Measurements from ENCODE around the gene GMFB. TPM values are rescaled to one million over a fixed set of nuclear protein-coding genes. Genes with fewer than 3 reads are reported as not detected.

The GMFB gene
- total RNA-seq: 27.6 TPM
- long read RNA-seq, full-length matches to known transcripts: 33 of 41 reads
- long read RNA-seq, partial matches to known transcripts: 2 of 41 reads
- long read RNA-seq, other reads (novel, unspliced or antisense): 6 of 41 reads

GRCh38 chr14:54488646-54489317, at the start of gene GMFB:
GMFB (minus strand) TSS chr14:54488980; CDS start chr14:54488927, 53 bp downstream.
- intact Hi-C loops (cut with DNase I): no loop called here
- DNase-seq (peak; percentile 96), ATAC-seq (ENCODE audit: poor library complexity) (peak; percentile 98)

DNA sequence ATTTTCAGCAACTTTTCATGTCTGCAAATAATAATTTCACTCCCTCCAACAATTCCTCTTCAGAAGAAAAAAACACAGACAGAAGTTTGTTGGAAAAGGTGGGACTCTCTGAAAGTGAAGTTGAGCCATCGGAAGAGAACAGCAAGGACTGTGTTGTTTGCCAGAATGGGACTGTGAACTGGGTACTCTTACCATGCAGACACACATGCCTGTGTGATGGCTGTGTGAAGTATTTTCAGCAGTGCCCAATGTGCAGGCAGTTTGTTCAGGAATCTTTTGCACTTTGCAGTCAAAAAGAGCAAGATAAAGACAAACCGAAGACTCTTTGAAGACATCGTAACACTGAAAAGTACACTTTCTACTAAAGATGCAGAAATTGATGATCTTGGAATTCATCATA, 49.3 kb upstream of the GMFB start:
- ATAC-seq (ENCODE audit: poor library complexity) (no peak), DNase-seq (no peak)
- intact Hi-C loops (cut with DNase I): no loop called here

DNA sequence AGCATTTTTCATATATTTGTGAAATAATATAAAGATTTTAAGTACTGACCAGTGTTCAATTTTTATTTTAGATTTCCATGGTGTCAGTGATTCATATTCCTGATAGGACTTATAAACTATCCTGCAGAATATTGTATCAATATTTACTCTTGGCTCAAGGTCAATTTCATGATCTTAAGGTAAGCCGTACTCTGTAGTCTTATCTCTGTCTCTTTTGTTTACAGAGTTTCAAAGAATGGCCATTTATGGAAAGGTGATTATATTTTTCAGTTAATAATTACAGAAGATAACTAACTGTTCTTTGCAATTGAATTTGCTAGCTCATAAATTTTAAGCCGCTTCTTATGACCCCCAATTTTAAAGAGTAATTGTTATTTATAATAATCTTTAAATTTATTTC, 48.9 kb upstream of the GMFB start:
- ATAC-seq (ENCODE audit: poor library complexity): no peak
- intact Hi-C loops (cut with DNase I): no loop called here
- no peak for DNase-seq

- no peak for DNase-seq
- no peak for ATAC-seq (ENCODE audit: poor library complexity)
- intact Hi-C loops (cut with DNase I): no loop called here
Observed at GRCh38 chr14:54535646-54536045, 46.9 kb upstream of the GMFB start.

GRCh38 chr14:54535126-54535525, 46.3 kb upstream of the GMFB start:
- ATAC-seq (ENCODE audit: poor library complexity) (no peak), DNase-seq (no peak)
- intact Hi-C loops (cut with DNase I): no loop called here

- DNase-seq: no peak
- intact Hi-C loops (cut with DNase I): no loop called here
- ATAC-seq (ENCODE audit: poor library complexity): no peak
Observed at GRCh38 chr14:54533100-54533499, 44.3 kb upstream of the GMFB start.

DNA sequence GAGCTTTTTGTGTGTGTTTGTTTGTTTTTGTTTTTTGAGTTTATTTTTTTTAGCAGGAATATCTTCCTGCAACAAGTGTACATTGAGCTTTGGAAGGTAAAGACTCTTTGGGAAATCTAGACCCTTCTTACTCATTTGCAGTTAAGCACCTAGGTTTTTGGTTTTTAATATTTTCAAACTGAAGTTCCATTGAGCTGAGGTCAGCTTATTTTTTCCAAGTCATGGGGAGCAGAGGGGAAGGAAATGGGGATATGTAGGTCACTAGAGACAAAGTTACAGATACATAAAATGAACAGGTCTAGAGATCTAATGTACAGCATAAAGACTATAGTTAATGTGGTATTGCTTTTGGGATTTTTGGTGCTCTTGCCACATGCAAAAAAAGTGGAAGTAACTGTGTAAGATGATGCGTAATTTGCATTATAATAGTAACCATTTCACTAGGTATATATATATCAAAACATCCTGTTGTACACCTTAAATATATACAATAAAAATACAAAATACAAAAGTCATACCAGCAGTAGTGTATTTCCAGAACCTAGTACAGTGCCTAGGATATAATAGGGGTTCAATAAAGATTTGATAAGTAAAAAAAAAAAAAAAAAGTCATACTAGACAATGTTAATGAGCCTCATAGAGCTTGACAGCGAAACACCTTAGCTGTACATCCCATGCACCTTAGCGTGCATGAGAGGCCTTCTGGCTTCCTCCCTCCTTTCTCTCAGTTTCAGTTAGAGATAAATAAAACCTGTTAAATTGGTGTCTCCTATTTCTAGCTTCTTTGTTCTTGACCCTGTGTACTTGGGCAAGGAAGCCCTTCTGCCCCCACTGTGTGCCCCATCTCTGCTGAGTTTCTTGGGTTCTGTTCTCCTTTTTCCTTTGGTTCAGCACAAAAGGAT, 43.6 kb upstream of the GMFB start:
- no peak for ATAC-seq (ENCODE audit: poor library complexity)
- intact Hi-C loops (cut with DNase I): no loop called here
- no peak for DNase-seq

- DNase-seq (no peak), ATAC-seq (ENCODE audit: poor library complexity) (no peak)
- intact Hi-C loops (cut with DNase I): no loop called here
Observed at GRCh38 chr14:54529811-54530210, 41.0 kb upstream of the GMFB start.

DNA sequence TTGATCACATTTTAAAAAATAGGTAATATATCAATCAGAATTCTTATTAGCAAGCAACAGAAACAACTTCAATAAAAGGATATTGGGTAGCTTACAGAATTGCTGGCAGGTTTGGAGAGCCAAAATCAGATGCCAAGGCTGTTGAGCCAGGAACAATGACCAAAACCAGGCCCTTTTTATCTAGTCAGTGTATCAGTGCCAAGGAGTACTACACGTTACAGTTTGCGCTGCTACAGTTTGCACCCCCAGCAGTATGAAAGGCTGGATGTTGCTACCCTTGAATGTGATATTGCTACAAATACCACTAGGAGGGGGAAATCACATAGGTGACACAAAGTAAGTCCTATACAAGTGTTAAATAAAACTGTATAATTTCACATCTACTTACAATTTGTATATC, 40.2 kb upstream of the GMFB start:
- peak; percentile 46 for ATAC-seq (ENCODE audit: poor library complexity)
- DNase-seq: no peak
- intact Hi-C loops (cut with DNase I): no loop called here

GRCh38 chr14:54524410-54524809, 35.6 kb upstream of the GMFB start:
- intact Hi-C loops (cut with DNase I): no loop called here
- DNase-seq (no peak), ATAC-seq (ENCODE audit: poor library complexity) (no peak)

DNA sequence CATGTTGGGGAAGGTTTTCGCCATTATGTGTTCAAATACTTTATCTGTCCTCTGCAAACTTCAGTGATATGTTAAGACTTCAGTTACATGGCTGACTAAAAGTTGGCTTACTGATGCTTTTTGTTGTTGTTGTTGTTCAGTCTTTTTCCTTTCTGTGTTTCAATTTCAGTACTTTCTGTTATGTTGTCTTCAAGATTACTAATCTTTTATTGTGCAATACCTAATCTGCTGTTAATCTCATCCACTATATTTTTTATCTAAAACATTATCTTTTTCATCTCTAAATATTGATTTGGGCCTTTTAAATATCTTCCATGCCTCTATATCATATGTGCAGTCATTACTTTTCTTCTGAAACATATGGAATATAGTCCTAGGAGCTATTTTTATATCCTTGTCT, 27.9 kb upstream of the GMFB start:
- no peak for ATAC-seq (ENCODE audit: poor library complexity)
- no peak for DNase-seq
- intact Hi-C loops (cut with DNase I): no loop called here

DNA sequence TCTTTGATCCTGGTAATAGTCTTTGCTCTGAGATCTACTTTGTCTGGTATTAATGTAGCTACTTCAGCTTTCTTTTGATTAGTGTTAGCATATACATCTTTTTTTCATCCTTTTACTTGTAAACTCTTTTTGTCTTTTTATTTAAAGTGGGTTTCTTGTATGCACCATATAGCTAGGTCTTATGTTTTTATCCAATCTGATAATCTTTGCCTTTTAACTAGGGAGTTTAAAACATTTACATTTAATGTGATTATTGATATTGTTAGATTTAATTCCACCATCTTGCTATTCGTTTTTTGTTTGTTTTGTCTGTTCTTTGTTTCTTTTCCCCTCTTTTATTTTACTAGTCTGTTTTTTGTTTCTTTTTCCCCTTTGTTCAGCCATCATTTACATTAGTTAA, 26.9 kb upstream of the GMFB start:
- DNase-seq (no peak), ATAC-seq (ENCODE audit: poor library complexity) (no peak)
- intact Hi-C loops (cut with DNase I): no loop called here

DNA sequence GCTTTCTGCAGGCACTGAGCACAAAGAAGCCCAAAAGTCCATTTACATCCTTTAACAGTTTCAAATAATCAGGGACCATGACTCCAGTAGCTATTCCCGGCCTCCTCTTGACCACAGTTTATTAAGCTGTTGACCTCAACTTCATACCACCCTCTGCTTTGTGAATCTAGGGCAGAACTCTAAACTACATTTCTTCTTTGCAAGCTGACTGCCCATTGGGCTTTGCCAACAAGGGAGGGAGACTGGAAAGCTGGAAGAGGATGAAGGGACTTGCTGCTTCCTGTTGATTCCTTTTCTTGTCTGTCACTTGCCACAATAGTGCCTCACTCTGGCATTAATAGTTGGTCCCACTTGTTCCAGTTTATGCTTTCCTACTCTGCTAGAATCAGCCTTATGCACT, 23.6 kb upstream of the GMFB start:
- intact Hi-C loops (cut with DNase I): no loop called here
- no peak for DNase-seq
- no peak for ATAC-seq (ENCODE audit: poor library complexity)

GRCh38 chr14:54509546-54510501, 21.0 kb upstream of the GMFB start, which contains the start of gene CGRRF1:
CGRRF1 (plus strand) TSS chr14:54509906; CDS start chr14:54509960, 54 bp downstream.
- intact Hi-C loops (cut with DNase I): no loop called here
- peak; percentile 100 for DNase-seq

GRCh38 chr14:54503486-54503885, 14.7 kb upstream of the GMFB start:
- intact Hi-C loops (cut with DNase I): no loop called here
- peak; percentile 56 for ATAC-seq (ENCODE audit: poor library complexity)

More at GRCh38 chr14:54509546-54510501, 21.0 kb upstream of the GMFB start, which contains the start of gene CGRRF1:
- ATAC-seq (ENCODE audit: poor library complexity): peak; percentile 99

GRCh38 chr14:54502602-54503001, 13.8 kb upstream of the GMFB start:
- no peak for DNase-seq
- ATAC-seq (ENCODE audit: poor library complexity): peak; percentile 23
- intact Hi-C loops (cut with DNase I): no loop called here

More at GRCh38 chr14:54503486-54503885, 14.7 kb upstream of the GMFB start:
- no peak for DNase-seq

GRCh38 chr14:54501480-54501879, 12.7 kb upstream of the GMFB start:
- ATAC-seq (ENCODE audit: poor library complexity) (no peak), DNase-seq (no peak)
- intact Hi-C loops (cut with DNase I): no loop called here

DNA sequence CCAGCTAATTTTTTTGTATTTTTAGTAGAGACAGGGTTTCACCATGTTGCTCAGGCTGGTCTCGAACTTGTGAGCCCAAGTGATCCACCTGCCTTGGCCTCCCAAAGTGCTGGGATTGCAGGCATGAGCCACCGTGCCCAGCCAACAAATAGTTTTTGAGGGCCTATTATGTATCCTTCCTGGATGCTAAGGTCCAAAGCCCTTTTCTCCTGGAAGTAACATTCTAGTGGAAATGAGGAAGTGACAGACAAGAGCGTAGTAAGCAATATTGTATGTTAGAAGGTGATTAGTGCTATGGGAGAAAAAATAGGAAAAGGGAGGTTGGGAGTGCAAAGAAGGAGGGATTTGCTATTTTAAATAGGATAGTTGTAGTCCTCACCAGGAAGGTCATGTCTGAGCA, 12.0 kb upstream of the GMFB start:
- DNase-seq (no peak), ATAC-seq (ENCODE audit: poor library complexity) (no peak)
- intact Hi-C loops (cut with DNase I): no loop called here

- intact Hi-C loops (cut with DNase I): no loop called here
- DNase-seq (no peak), ATAC-seq (ENCODE audit: poor library complexity) (peak; percentile 39)
Observed at GRCh38 chr14:54498579-54498978, 9.8 kb upstream of the GMFB start.

Measured in Right ventricle myocardium superior (tissue), 1 donor.